ENCODE measurements around the gene PRR30. TPM values are rescaled to one million over a fixed set of nuclear protein-coding genes. Genes with fewer than 3 reads are reported as not detected.
A peak's percentile ranks its signal among the peaks of the same experiment; 100 is the strongest.
"Not testable (repeated sequence)": the region's sequence is repeated elsewhere in the genome, so short reads cannot be mapped to it uniquely, and the experiment has no call there.

Gene PRR30
- total RNA-seq, 1 experiment from 2014 or later: not detected

DNA sequence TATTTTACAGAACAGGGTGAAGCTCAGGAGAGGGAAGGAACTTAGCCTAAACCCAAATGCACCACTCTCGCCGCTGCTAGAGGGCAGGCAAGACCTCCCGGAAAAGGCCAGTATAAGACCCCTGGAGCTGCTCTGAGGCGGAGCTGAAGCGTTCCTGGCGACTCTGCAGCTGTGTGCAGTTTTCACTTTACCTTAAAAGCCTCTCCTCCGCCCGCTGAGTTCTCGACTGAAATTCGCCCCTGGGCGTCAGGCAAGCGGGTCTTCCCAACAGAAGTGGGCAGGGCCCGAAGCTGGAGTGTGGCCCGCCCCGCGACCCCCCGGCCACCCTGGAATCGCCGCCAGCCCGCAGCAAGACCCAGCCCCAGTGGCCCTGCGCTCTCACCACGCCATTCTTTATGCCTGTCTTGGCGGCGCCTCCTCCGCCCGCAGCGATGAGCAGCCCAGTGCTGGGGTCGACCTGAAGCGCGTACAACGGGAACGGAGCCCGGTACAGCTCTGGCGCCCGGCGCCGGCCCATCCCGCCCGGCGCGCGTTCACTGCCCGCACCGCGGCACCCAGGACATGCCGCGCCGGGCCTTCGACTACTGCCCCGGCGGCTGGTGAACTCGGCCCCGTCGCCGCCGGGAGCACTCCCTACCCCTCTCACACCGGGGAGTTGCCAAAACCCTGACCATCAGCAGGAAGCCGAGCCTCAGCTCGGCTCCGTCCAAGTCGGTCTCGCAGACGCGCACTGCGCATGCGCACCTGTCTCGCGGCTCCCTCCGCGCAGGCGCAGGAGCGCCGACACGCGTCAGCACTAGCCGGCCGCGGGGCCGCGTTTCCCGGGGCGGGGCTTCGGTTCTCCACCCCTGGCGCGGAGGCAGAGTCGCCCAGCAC lies 5.1 kb downstream of the PRR30 start, which contains the start of gene PREB:
Gene PREB, minus strand, starts transcription at position 732 of the 876 bp plus-strand sequence. Its CDS starts 215 bp downstream, at position 517.
- in situ Hi-C loops (cut with HindIII; ENCODE audit: low pct_unique_long_range_greater_than_20kb, low sequenced_read_pairs): no loop called here
- peak; percentile 94 for DNase-seq (ENCODE audit: low read depth)

DNA sequence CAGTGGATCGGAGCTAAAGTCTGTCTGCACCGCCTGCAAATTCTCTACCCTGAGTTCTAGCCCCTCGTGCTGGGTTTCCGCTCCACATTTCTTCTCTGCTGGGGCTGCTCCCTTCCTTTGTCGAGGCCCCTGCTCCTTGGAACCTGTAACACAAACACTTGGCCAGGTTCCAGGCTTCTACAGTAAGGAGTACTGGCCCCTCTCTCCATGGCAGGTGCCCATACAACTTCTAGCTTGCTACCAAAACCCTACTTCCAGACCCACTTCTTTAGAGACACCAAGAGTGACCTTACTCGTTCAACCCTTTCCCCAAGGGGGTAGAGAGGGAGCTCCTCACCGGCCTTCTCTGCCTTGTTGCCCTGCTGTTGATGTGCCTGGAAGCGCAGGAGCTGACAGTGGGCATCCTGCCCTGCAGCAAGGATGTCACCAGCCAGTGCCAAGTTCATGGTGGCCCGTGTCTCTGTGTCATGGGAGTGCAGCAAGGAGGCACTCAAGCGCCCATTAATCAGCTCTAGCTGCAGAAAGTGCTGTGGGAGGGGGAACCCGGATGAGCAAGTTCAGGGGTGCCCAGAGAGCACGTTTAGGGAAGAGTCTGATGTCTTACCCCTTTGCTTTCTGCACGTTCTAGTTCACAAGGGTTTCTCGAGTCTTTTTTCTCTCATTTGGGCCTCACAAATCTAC lies 5.9 kb downstream of the PRR30 start:
- in situ Hi-C loops (cut with HindIII; ENCODE audit: low pct_unique_long_range_greater_than_20kb, low sequenced_read_pairs): no loop called here
- DNase-seq (ENCODE audit: low read depth): no peak

- in situ Hi-C loops (cut with HindIII; ENCODE audit: low pct_unique_long_range_greater_than_20kb, low sequenced_read_pairs): no loop called here
Measured at GRCh38 chr2:27131429-27131828, 7.8 kb downstream of the PRR30 start.

GRCh38 chr2:27130396-27130795 lies 8.8 kb downstream of the PRR30 start:
- DNase-seq (ENCODE audit: low read depth): no peak
- in situ Hi-C loops (cut with HindIII; ENCODE audit: low pct_unique_long_range_greater_than_20kb, low sequenced_read_pairs): no loop called here

More at GRCh38 chr2:27131429-27131828, 7.8 kb downstream of the PRR30 start:
- no peak for DNase-seq (ENCODE audit: low read depth)

- DNase-seq (ENCODE audit: low read depth): no peak
- in situ Hi-C loops (cut with HindIII; ENCODE audit: low pct_unique_long_range_greater_than_20kb, low sequenced_read_pairs): no loop called here
Measured at GRCh38 chr2:27128668-27129571, 10.3 kb downstream of the PRR30 start.

GRCh38 chr2:27127883-27128667 lies 11.1 kb downstream of the PRR30 start:
- in situ Hi-C loops (cut with HindIII; ENCODE audit: low pct_unique_long_range_greater_than_20kb, low sequenced_read_pairs): no loop called here
- no peak for DNase-seq (ENCODE audit: low read depth)

GRCh38 chr2:27126252-27126710 lies 12.9 kb downstream of the PRR30 start:
- in situ Hi-C loops (cut with HindIII; ENCODE audit: low pct_unique_long_range_greater_than_20kb, low sequenced_read_pairs): no loop called here
- no peak for DNase-seq (ENCODE audit: low read depth)

- DNase-seq (ENCODE audit: low read depth): no peak
- in situ Hi-C loops (cut with HindIII; ENCODE audit: low pct_unique_long_range_greater_than_20kb, low sequenced_read_pairs): no loop called here
Measured at GRCh38 chr2:27125104-27125503, 14.1 kb downstream of the PRR30 start.

GRCh38 chr2:27123302-27124150 lies 15.7 kb downstream of the PRR30 start, which contains the start of gene ABHD1:
Gene ABHD1 (plus strand): TSS chr2:27123815. CDS start chr2:27123949, 134 bp downstream.
- in situ Hi-C loops (cut with HindIII; ENCODE audit: low pct_unique_long_range_greater_than_20kb, low sequenced_read_pairs): no loop called here
- peak; percentile 41 for DNase-seq (ENCODE audit: low read depth)

DNA sequence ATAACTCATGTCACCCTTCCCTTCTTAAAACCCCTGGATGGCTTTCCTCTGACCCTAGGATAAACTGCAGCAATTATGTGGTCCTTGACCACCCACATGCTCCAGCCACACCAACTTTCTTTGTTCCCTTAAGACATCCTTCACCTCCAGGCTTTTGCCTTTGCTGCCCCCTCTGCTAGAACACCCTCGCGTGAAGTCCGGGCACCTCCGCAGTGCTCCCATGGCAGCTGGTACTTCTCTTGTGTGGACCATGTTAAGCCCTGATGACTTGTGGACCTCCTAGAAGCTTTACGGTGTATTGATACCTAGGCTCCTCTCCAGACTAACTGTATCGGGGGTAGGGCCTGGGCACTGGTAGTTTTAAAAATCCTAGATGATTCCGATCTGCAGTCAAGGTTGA lies 16.4 kb downstream of the PRR30 start:
- in situ Hi-C loops (cut with HindIII; ENCODE audit: low pct_unique_long_range_greater_than_20kb, low sequenced_read_pairs): no loop called here
- DNase-seq (ENCODE audit: low read depth): no peak

GRCh38 chr2:27121906-27122305 lies 17.3 kb downstream of the PRR30 start:
- no peak for DNase-seq (ENCODE audit: low read depth)
- in situ Hi-C loops (cut with HindIII; ENCODE audit: low pct_unique_long_range_greater_than_20kb, low sequenced_read_pairs): no loop called here

GRCh38 chr2:27119330-27119670 lies 19.9 kb downstream of the PRR30 start:
- DNase-seq (ENCODE audit: low read depth); in situ Hi-C loops (cut with HindIII; ENCODE audit: low pct_unique_long_range_greater_than_20kb, low sequenced_read_pairs): not testable (repeated sequence)

- no peak for DNase-seq (ENCODE audit: low read depth)
- in situ Hi-C loops (cut with HindIII; ENCODE audit: low pct_unique_long_range_greater_than_20kb, low sequenced_read_pairs): no loop called here
Measured at GRCh38 chr2:27118525-27119329, 20.5 kb downstream of the PRR30 start, which contains the start of gene CGREF1. Gene CGREF1 (minus strand): TSS chr2:27119128. CDS start chr2:27104366, 14,762 bp downstream.

DNA sequence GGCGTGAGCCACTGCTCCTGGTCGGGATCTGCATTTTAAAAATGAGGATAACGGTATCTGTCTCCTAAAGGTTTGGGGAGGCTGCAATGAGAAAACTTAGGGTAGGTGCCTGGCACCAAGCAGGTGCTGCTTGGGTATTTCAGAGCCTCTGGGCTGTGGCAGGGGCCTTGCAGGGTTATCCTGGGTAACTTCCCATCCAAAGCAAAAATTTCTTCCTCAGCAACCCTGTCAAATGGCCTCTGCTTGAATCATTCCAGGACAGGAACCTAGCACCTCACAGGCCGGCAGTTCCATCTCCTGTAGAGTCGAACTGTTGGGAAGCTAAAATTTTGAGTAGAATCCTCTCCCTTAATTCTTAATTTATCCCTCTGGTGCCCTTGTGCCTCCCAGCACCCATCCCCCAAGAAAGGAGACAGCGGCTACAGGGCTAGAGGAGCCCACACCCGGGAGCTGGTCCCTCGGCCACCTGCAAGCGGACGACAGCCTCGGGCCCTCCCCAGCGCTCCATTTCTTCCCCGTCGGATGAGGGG lies 21.1 kb downstream of the PRR30 start:
- no peak for DNase-seq (ENCODE audit: low read depth)
- in situ Hi-C loops (cut with HindIII; ENCODE audit: low pct_unique_long_range_greater_than_20kb, low sequenced_read_pairs): no loop called here

- in situ Hi-C loops (cut with HindIII; ENCODE audit: low pct_unique_long_range_greater_than_20kb, low sequenced_read_pairs): no loop called here
- DNase-seq (ENCODE audit: low read depth): no peak
Measured at GRCh38 chr2:27115519-27115918, 23.7 kb downstream of the PRR30 start.

Data from Caki2 (cell line).